ENCODE measurements around the gene KCNK4. TPM values are rescaled to one million over a fixed set of nuclear protein-coding genes. Genes with fewer than 3 reads are reported as not detected.
"Not testable (repeated sequence)": the region's sequence is repeated elsewhere in the genome, so short reads cannot be mapped to it uniquely, and the experiment has no call there.

The KCNK4 gene
- total RNA-seq, 1 donor from 2014 or later, result 0.47 TPM

DNA sequence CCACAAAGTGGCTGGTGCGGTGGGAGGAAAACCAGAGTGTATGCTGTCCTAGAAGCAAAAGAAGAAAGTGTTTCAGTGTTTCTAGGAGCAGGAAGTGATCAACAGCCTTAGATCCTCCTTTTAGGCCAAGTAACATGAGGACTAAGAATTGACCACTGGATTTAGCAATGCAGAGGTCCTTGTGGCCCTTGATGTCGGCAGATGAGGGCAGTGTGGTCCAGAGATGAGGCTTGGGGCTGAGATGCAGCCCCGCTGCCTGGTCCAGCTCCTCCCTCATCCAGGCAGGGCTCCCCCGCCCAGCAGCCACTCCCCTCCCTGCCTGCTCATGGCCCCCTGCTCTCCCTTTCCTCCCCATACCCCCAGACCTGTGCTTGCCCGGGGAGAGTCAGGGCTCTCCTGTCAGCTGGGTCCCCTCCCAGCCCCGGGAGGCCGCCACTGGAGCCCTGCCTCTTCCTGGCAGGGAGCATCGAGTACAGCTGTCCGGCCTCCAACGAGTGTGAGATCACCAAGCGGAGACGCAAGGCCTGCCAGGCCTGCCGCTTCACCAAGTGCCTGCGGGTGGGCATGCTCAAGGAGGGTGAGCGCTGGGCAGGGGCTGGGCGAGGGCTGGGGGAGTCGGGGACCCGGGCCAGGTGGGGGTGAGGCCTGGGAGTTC lies 22.5 kb downstream of the KCNK4 start:
- peaks cover 12% of the 10 kb centered on the region for H3K27me3 Mint-ChIP-seq (ENCODE audit: unreplicated experiment)
- peaks cover 5% of the 10 kb centered on the region for H3K9me3 Mint-ChIP-seq (ENCODE audit: unreplicated experiment)
- H3K27ac Mint-ChIP-seq (ENCODE audit: unreplicated experiment), result peak overlapping the region; percentile 54
- H3K36me3 Mint-ChIP-seq (ENCODE audit: unreplicated experiment), result no peaks in the 10 kb centered on the region
- peaks cover 18% of the 10 kb centered on the region for H3K4me1 Mint-ChIP-seq (ENCODE audit: low read depth, unreplicated experiment)
- no peak for DNase-seq
- peak overlapping the region; percentile 44 for H3K4me3 Mint-ChIP-seq (ENCODE audit: unreplicated experiment)
- TF ChIP-seq, protein P1, sequence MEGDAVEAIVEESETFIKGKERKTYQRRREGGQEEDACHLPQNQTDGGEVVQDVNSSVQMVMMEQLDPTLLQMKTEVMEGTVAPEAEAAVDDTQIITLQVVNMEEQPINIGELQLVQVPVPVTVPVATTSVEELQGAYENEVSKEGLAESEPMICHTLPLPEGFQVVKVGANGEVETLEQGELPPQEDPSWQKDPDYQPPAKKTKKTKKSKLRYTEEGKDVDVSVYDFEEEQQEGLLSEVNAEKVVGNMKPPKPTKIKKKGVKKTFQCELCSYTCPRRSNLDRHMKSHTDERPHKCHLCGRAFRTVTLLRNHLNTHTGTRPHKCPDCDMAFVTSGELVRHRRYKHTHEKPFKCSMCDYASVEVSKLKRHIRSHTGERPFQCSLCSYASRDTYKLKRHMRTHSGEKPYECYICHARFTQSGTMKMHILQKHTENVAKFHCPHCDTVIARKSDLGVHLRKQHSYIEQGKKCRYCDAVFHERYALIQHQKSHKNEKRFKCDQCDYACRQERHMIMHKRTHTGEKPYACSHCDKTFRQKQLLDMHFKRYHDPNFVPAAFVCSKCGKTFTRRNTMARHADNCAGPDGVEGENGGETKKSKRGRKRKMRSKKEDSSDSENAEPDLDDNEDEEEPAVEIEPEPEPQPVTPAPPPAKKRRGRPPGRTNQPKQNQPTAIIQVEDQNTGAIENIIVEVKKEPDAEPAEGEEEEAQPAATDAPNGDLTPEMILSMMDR (IDR thresholded peaks at IDR 0.05; ENCODE audit: partially characterized antibody, unreplicated experiment), result no peak

DNA sequence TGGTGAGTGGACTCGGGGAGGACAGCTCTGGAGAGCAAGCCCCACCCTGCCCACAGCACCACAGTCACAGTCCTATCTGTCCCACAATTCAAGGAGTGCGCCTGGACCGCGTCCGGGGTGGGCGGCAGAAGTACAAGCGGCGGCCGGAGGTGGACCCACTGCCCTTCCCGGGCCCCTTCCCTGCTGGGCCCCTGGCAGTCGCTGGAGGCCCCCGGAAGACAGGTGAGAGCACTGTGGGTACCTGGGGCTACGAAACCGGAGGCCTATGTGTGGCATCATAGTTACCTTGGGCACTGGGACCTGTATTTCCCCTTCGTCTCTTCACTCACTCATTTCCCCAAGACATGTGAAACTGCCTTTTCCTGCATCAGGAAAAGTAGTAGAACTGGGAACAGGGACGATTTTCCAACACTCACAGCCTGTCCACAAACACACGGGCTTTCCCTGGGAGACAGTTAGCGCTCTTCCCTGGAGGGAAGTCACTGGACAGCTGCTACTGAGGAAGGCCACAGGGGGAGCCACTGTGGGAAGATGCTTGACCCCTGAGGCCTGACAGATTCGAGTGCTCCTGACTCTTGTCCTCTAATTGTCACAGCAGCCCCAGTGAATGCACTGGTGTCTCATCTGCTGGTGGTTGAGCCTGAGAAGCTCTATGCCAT lies 23.2 kb downstream of the KCNK4 start:
- TF ChIP-seq, protein P1 (IDR thresholded peaks at IDR 0.05; ENCODE audit: partially characterized antibody, unreplicated experiment), result peak; percentile 28
- Mint-ChIP-seq H3K36me3 (ENCODE audit: unreplicated experiment) (no peaks in the 10 kb centered on the region), H3K27me3 (ENCODE audit: unreplicated experiment) (peaks cover 16% of the 10 kb centered on the region), H3K9me3 (ENCODE audit: unreplicated experiment) (peaks cover 9% of the 10 kb centered on the region), H3K4me3 (ENCODE audit: unreplicated experiment) (no peak overlapping the region), H3K27ac (ENCODE audit: unreplicated experiment) (peak overlapping the region; percentile 76), H3K4me1 (ENCODE audit: low read depth, unreplicated experiment) (peaks cover 21% of the 10 kb centered on the region)
- DNase-seq, result no peak

DNA sequence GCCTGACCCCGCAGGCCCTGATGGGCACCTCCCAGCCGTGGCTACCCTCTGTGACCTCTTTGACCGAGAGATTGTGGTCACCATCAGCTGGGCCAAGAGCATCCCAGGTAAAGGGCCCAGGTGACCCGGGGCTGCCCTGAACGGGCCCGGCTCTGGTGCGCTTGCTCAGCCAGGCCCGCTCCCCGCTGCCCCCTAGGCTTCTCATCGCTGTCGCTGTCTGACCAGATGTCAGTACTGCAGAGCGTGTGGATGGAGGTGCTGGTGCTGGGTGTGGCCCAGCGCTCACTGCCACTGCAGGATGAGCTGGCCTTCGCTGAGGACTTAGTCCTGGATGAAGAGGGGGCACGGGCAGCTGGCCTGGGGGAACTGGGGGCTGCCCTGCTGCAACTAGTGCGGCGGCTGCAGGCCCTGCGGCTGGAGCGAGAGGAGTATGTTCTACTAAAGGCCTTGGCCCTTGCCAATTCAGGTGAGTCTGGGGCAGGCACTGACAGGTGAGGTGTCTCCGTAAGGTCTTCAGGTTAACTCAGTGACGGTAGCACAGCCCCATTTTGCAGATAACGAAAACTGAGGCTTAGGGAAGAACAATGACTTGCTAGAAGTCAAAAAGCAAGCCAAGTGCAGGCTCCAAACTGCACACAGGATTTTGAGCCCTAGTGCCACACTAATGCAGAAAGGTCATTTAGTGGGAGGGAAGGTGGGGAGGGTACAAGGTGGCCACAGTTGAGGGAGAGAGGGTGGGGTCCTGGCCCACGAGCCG lies 23.9 kb downstream of the KCNK4 start:
- no peaks in the 10 kb centered on the region for H3K36me3 Mint-ChIP-seq (ENCODE audit: unreplicated experiment)
- peaks cover 10% of the 10 kb centered on the region for H3K9me3 Mint-ChIP-seq (ENCODE audit: unreplicated experiment)
- TF ChIP-seq, protein P1 (IDR thresholded peaks at IDR 0.05; ENCODE audit: partially characterized antibody, unreplicated experiment), result no peak
- H3K4me1 Mint-ChIP-seq (ENCODE audit: low read depth, unreplicated experiment), result peaks cover 21% of the 10 kb centered on the region
- H3K27ac Mint-ChIP-seq (ENCODE audit: unreplicated experiment), result no peak overlapping the region
- H3K4me3 Mint-ChIP-seq (ENCODE audit: unreplicated experiment), result no peak overlapping the region
- no peak for DNase-seq
- H3K27me3 Mint-ChIP-seq (ENCODE audit: unreplicated experiment), result peaks cover 17% of the 10 kb centered on the region

DNA sequence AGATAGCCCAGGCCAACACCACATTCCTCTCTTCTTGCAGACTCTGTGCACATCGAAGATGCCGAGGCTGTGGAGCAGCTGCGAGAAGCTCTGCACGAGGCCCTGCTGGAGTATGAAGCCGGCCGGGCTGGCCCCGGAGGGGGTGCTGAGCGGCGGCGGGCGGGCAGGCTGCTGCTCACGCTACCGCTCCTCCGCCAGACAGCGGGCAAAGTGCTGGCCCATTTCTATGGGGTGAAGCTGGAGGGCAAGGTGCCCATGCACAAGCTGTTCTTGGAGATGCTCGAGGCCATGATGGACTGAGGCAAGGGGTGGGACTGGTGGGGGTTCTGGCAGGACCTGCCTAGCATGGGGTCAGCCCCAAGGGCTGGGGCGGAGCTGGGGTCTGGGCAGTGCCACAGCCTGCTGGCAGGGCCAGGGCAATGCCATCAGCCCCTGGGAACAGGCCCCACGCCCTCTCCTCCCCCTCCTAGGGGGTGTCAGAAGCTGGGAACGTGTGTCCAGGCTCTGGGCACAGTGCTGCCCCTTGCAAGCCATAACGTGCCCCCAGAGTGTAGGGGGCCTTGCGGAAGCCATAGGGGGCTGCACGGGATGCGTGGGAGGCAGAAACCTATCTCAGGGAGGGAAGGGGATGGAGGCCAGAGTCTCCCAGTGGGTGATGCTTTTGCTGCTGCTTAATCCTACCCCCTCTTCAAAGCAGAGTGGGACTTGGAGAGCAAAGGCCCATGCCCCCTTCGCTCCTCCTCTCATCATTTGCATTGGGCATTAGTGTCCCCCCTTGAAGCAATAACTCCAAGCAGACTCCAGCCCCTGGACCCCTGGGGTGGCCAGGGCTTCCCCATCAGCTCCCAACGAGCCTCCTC lies 24.8 kb downstream of the KCNK4 start:
- not testable (repeated sequence) for DNase-seq; H3K27ac Mint-ChIP-seq (ENCODE audit: unreplicated experiment); H3K36me3 Mint-ChIP-seq (ENCODE audit: unreplicated experiment)
- H3K4me3 Mint-ChIP-seq (ENCODE audit: unreplicated experiment), result peak overlapping the region; percentile 95
- H3K27me3 Mint-ChIP-seq (ENCODE audit: unreplicated experiment), result peaks cover 18% of the 10 kb centered on the region
- H3K4me1 Mint-ChIP-seq (ENCODE audit: low read depth, unreplicated experiment), result peaks cover 22% of the 10 kb centered on the region
- peaks cover 12% of the 10 kb centered on the region for H3K9me3 Mint-ChIP-seq (ENCODE audit: unreplicated experiment)
